ENCODE data around the gene PCDH9. TPM values are rescaled to one million over a fixed set of nuclear protein-coding genes. Genes with fewer than 3 reads are reported as not detected.

Gene PCDH9
- polyA plus RNA-seq, 3 donors, result 0.03 TPM; not detected in 1

DNA sequence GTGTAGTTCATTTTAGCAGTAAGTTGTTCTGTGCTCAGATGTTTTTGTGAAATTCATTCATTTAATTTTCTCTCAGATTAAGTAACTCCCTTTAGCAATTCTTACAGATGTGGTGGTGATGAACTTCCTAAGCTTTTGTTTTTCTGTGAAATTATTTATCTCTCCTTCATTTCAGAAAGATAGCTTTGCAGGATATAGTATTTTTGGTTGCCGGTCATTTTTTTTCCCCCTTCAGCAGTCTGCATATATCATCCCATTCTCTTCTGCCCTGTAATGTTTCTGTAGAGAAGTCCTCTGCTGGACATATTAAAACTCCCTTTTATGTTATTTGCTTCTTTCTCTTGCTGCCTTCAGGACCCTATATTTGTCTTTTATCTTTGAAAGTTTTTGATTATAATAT is 470.2 kb downstream of the PCDH9 start:
- intact Hi-C loops (cut with micrococcal nuclease), result no loop called here
- Histone ChIP-seq H3K79me2 (ENCODE audit: insufficient read depth, low read length) (no peaks in the 10 kb centered on the region), H3K27ac (ENCODE audit: low read depth in 1 of 2, low read length in 2 of 2) (no peak overlapping the region), H2AFZ (ENCODE audit: insufficient read depth, low read depth, low read length, poor library complexity, severe bottlenecking) (no peak overlapping the region), H3K9me3 (replicated peaks in 1 of 2; ENCODE audit: control insufficient read depth in 1 of 2, insufficient read depth in 1 of 2, low read length in 2 of 2) (peaks cover 21 to 25% of the 10 kb centered on the region in 2 donors), H3K36me3 (replicated peaks in 1 of 2; ENCODE audit: control insufficient read depth in 1 of 2, insufficient read depth in 2 of 2, low read length in 2 of 2) (no peaks in the 10 kb centered on the region), H3K27me3 (ENCODE audit: control insufficient read depth in 2 of 2, insufficient read depth in 2 of 2, low read length in 2 of 2) (no peaks in the 10 kb centered on the region), H3K4me1 (ENCODE audit: control insufficient read depth in 1 of 2, insufficient read depth in 2 of 2, low read length in 2 of 2) (no peaks in the 10 kb centered on the region), H3K4me2 (replicated peaks; ENCODE audit: extremely low read depth, low read length, poor library complexity, severe bottlenecking) (no peak overlapping the region), H3K4me3 (replicated peaks in 1 of 3; ENCODE audit: low read depth in 2 of 3, low read length in 3 of 3) (no peak overlapping the region), H3K9ac (ENCODE audit: insufficient read depth, low read length, poor library complexity, severe bottlenecking) (no peak overlapping the region), H4K20me1 (ENCODE audit: insufficient read depth, low read length) (no peaks in the 10 kb centered on the region)
- no CpG with 5 or more reads among the region's 1 CpG for WGBS (ENCODE audit: insufficient coverage)
- TF ChIP-seq, protein P1, sequence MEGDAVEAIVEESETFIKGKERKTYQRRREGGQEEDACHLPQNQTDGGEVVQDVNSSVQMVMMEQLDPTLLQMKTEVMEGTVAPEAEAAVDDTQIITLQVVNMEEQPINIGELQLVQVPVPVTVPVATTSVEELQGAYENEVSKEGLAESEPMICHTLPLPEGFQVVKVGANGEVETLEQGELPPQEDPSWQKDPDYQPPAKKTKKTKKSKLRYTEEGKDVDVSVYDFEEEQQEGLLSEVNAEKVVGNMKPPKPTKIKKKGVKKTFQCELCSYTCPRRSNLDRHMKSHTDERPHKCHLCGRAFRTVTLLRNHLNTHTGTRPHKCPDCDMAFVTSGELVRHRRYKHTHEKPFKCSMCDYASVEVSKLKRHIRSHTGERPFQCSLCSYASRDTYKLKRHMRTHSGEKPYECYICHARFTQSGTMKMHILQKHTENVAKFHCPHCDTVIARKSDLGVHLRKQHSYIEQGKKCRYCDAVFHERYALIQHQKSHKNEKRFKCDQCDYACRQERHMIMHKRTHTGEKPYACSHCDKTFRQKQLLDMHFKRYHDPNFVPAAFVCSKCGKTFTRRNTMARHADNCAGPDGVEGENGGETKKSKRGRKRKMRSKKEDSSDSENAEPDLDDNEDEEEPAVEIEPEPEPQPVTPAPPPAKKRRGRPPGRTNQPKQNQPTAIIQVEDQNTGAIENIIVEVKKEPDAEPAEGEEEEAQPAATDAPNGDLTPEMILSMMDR (IDR thresholded peaks at IDR 0.05), result no peak
- H3K27me3 Mint-ChIP-seq (ENCODE audit: low read depth in 3 of 3), result no peaks in the 10 kb centered on the region
- no peak for DNase-seq
- no peaks in the 10 kb centered on the region for H3K4me1 Mint-ChIP-seq
- peaks cover 2 to 27% (median 12%) of the 10 kb centered on the region in 7 donors for H3K9me3 Mint-ChIP-seq
- no peak overlapping the region for H3K4me3 Mint-ChIP-seq
- H3K27ac Mint-ChIP-seq, result no peak overlapping the region
- H3K36me3 Mint-ChIP-seq, result no peaks in the 10 kb centered on the region

DNA sequence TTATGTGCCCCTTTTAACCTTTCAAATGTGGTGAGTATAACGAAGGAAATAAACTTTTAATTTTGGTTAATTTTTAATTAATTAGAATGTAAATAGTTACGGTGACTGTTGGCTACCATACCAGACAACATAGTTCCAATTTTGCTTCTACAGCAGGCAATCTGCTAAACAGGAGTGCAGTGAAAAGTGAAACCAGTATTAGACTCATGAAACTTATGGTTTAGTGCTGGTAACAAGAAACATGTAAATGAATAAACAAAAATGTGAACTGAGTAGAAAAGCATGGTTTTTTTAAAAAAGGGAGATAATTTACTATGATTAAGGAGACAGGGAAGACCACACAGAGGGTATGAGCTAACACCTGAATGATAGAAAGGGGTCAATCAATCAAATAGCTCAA is 478.4 kb downstream of the PCDH9 start:
- Histone ChIP-seq H3K36me3 (replicated peaks in 1 of 2; ENCODE audit: control insufficient read depth in 1 of 2, insufficient read depth in 2 of 2, low read length in 2 of 2) (no peaks in the 10 kb centered on the region), H3K4me2 (replicated peaks; ENCODE audit: extremely low read depth, low read length, poor library complexity, severe bottlenecking) (no peak overlapping the region), H3K27me3 (ENCODE audit: control insufficient read depth in 2 of 2, insufficient read depth in 2 of 2, low read length in 2 of 2) (no peaks in the 10 kb centered on the region), H2AFZ (ENCODE audit: insufficient read depth, low read depth, low read length, poor library complexity, severe bottlenecking) (no peak overlapping the region), H3K9me3 (replicated peaks in 1 of 2; ENCODE audit: control insufficient read depth in 1 of 2, insufficient read depth in 1 of 2, low read length in 2 of 2) (peaks cover 0 to 6% of the 10 kb centered on the region in 2 donors), H3K4me1 (ENCODE audit: control insufficient read depth in 1 of 2, insufficient read depth in 2 of 2, low read length in 2 of 2) (no peaks in the 10 kb centered on the region), H3K4me3 (replicated peaks in 1 of 3; ENCODE audit: low read depth in 2 of 3, low read length in 3 of 3) (no peak overlapping the region), H3K79me2 (ENCODE audit: insufficient read depth, low read length) (no peaks in the 10 kb centered on the region), H4K20me1 (ENCODE audit: insufficient read depth, low read length) (no peaks in the 10 kb centered on the region), H3K27ac (ENCODE audit: low read depth in 1 of 2, low read length in 2 of 2) (no peak overlapping the region), H3K9ac (ENCODE audit: insufficient read depth, low read length, poor library complexity, severe bottlenecking) (no peak overlapping the region)
- H3K27ac Mint-ChIP-seq, result no peak overlapping the region
- intact Hi-C loops (cut with micrococcal nuclease), result no loop called here
- no peaks in the 10 kb centered on the region for H3K27me3 Mint-ChIP-seq (ENCODE audit: low read depth in 3 of 3)
- peaks cover 0 to 12% (median 6%) of the 10 kb centered on the region in 7 donors for H3K9me3 Mint-ChIP-seq
- H3K4me1 Mint-ChIP-seq, result no peaks in the 10 kb centered on the region
- WGBS (ENCODE audit: insufficient coverage), result no CpG with 5 or more reads among the region's 2 CpGs
- H3K36me3 Mint-ChIP-seq, result no peaks in the 10 kb centered on the region
- DNase-seq, result no peak
- TF ChIP-seq, protein P1 (IDR thresholded peaks at IDR 0.05), result no peak
- no peak overlapping the region for H3K4me3 Mint-ChIP-seq
